GM23248 (cell line): ENCODE measurements around the gene ARHGEF28.

ENCODE experiments used
- EZH2 ChIP-seq: fragments of 200-600 bp; sonication (generic); IDR thresholded peaks from 2 replicates; pipeline ENCODE4 v1.6.1; 2018; ENCODE audit warnings: antibody characterized with exemption, mild to moderate bottlenecking; ENCODE audit not compliant: insufficient read depth, poor library complexity, severe bottlenecking
- EZH2phosphoT487 ChIP-seq: fragments of 200-600 bp; sonication (generic); IDR thresholded peaks from 2 replicates; pipeline ENCODE4 v1.6.1; 2018; ENCODE audit warnings: antibody characterized with exemption, moderate library complexity, mild to moderate bottlenecking, low read depth; ENCODE audit not compliant: insufficient read depth

GRCh38 chr5:73974871-73975360 is 348.9 kb downstream of the ARHGEF28 start:
- TF ChIP-seq EZH2 (no peak), EZH2phosphoT487 (no peak)
